Measurements from ENCODE around the gene SETD2. TPM values are rescaled to one million over a fixed set of nuclear protein-coding genes. Genes with fewer than 3 reads are reported as not detected.

Gene SETD2
- total and polyA plus RNA-seq, 2 of the 8 experiments (the other 6 are each of a cell fraction or from before 2014, with no cell fraction given) = 15.7 to 46.3 TPM

GRCh38 chr3:46981932-46982471, 181.9 kb downstream of the SETD2 start (continued):
- TF ChIP-seq RFX5 (IDR thresholded peaks at IDR 0.05; ENCODE audit: borderline replicate concordance, low read depth, low read length) = no peak
- no peak for TF ChIP-seq CBX8 (IDR thresholded peaks at IDR 0.05; ENCODE audit: borderline replicate concordance, low read depth, low read length)
- TF ChIP-seq KDM4A (IDR thresholded peaks at IDR 0.05; ENCODE audit: low read depth, low read length, severe bottlenecking) = no peak
- TF ChIP-seq KDM5A (IDR thresholded peaks at IDR 0.05; ENCODE audit: low read length) = no peak
- peak; percentile 92 for TF ChIP-seq POLR2AphosphoS5 (IDR thresholded peaks at IDR 0.05; ENCODE audit: low read depth, low read length)
- no peak for TF ChIP-seq E2F6 (IDR thresholded peaks at IDR 0.05)
- peak; percentile 49 for TF ChIP-seq EGR1 (IDR thresholded peaks at IDR 0.05; ENCODE audit: borderline replicate concordance, low read depth, low read length)
- no peak for TF ChIP-seq SAP30 (IDR thresholded peaks at IDR 0.05; ENCODE audit: insufficient read depth, insufficient replicate concordance, low read length)
- no peak for TF ChIP-seq TAF7 (optimal IDR thresholded peaks at IDR 0.05; ENCODE audit: borderline replicate concordance, low read depth, low read length)
- TF ChIP-seq POU5F1 (IDR thresholded peaks at IDR 0.05; ENCODE audit: low read depth, low read length) = no peak
- no peak for TF ChIP-seq TBP (IDR thresholded peaks at IDR 0.05; ENCODE audit: low read depth, low read length)
- TF ChIP-seq SP2 (IDR thresholded peaks at IDR 0.05; ENCODE audit: low read length) = no peak
- peak; percentile 49; the same call in 1 of the 2 replicates for TF ChIP-seq SP1 (IDR thresholded peaks at IDR 0.05; ENCODE audit: low read depth, low read length)
- TF ChIP-seq NRF1 (IDR thresholded peaks at IDR 0.05; ENCODE audit: low read depth, low read length) = no peak
- no peak for TF ChIP-seq SUZ12 (IDR thresholded peaks at IDR 0.05; ENCODE audit: low read length)
- peak; percentile 97 for TF ChIP-seq TCF12 (IDR thresholded peaks at IDR 0.05; ENCODE audit: low read depth, low read length)
- no peak for TF ChIP-seq KDM1A (IDR thresholded peaks at IDR 0.05; ENCODE audit: borderline replicate concordance, low read length)
- no peak for TF ChIP-seq SP4 (IDR thresholded peaks at IDR 0.05; ENCODE audit: low read length)
- TF ChIP-seq GTF2F1 (IDR thresholded peaks at IDR 0.05; ENCODE audit: borderline replicate concordance, low read depth, low read length) = no peak
- no peak for TF ChIP-seq PHF8 (conservative IDR thresholded peaks at IDR 0.05; ENCODE audit: low read depth, low read length)
- no peak for TF ChIP-seq ZNF274 (IDR thresholded peaks at IDR 0.05; ENCODE audit: borderline replicate concordance, extremely low read depth, low read length)
- no peak for TF ChIP-seq TEAD4 (IDR thresholded peaks at IDR 0.05; ENCODE audit: low read depth, low read length)
- no peak for TF ChIP-seq HDAC6 (IDR thresholded peaks at IDR 0.05; ENCODE audit: low read depth, low read length)
- no peak for TF ChIP-seq FOSL1 (IDR thresholded peaks at IDR 0.05; ENCODE audit: insufficient read depth, low read depth, low read length)
- TF ChIP-seq MAFK (IDR thresholded peaks at IDR 0.05; ENCODE audit: low read depth, low read length) = no peak
- TF ChIP-seq RAD21 (IDR thresholded peaks at IDR 0.05 in 1 of 2, conservative IDR thresholded peaks at IDR 0.05 in 1 of 2; ENCODE audit: low read depth in 2 of 2, low read length in 2 of 2) = peak in 1 of 2 experiments; percentile 2; a peak in 1 of 4 replicates

Data from H1 (cell line).